Heart left ventricle (tissue), 16 donors: ENCODE measurements around the gene FOSL2. TPM values are rescaled to one million over a fixed set of nuclear protein-coding genes. Genes with fewer than 3 reads are reported as not detected.

ENCODE experiments used
- ATAC-seq, 4 donors: fragments of 200-7000 bp; cut with Tn5 transposase; one replicate each; pipeline ENCODE4 v1.9.1; 2020 to 2022; ENCODE audit warnings: moderate library complexity in 4 of 4, mild to moderate bottlenecking in 3 of 4, moderate number of reproducible peaks in 1 of 4
- DNase-seq, 5 donors: peaks; one replicate each; pipeline ENCODE4 v3.0.0-alpha.2; 2020
- H3K27ac ChIP-seq, 12 donors: fragments of 200-600 bp; sonication (generic) in 4 of 12; one replicate each; pipeline versions ENCODE4 v1.5.0 to v1.8.0; 2016 to 2022; ENCODE audit warnings: mild to moderate bottlenecking in 2 of 12
- H3K27me3 ChIP-seq, 9 donors: fragments of 200-600 bp; sonication (generic) in 2 of 9; one replicate each; pipeline versions ENCODE4 v1.5.1 to v1.8.0; 2016 to 2022; ENCODE audit warnings: mild to moderate bottlenecking in 3 of 9
- H3K36me3 ChIP-seq, 9 donors: fragments of 200-600 bp; sonication (generic) in 2 of 9; one replicate each; pipeline versions ENCODE4 v1.5.0 to v1.8.0; 2018 to 2022; ENCODE audit warnings: mild to moderate bottlenecking in 2 of 9
- H3K4me1 ChIP-seq, 12 donors: fragments of 200-600 bp; sonication (generic) in 4 of 12; one replicate each; pipeline versions ENCODE4 v1.5.0 to v1.8.0; 2016 to 2022; ENCODE audit warnings: mild to moderate bottlenecking in 3 of 12
- H3K4me3 ChIP-seq, 12 donors: fragments of 200-600 bp; sonication (generic) in 4 of 12; one replicate each; pipeline versions ENCODE4 v1.5.0 to v1.8.0; 2017 to 2022; ENCODE audit warnings: mild to moderate bottlenecking in 9 of 12, moderate library complexity in 4 of 12
- H3K9me3 ChIP-seq, 12 donors: fragments of 200-600 bp; sonication (generic) in 4 of 12; one replicate each; pipeline versions ENCODE4 v1.5.0 to v1.8.0; 2016 to 2022; ENCODE audit warnings: mild to moderate bottlenecking in 1 of 12
- CTCF ChIP-seq, 12 donors: fragments of 200-600 bp; sonication (generic) in 4 of 12; IDR thresholded peaks; one replicate each; pipeline versions ENCODE4 v1.5.0 to v1.8.0; 2018 to 2022; ENCODE audit warnings: antibody characterized with exemption in 12 of 12, mild to moderate bottlenecking in 5 of 12
- POLR2A ChIP-seq, 2 donors: fragments of 450-650 bp; IDR thresholded peaks; one replicate each; pipeline ENCODE4 v1.6.1; 2017; ENCODE audit warnings: antibody characterized with exemption in 2 of 2, mild to moderate bottlenecking in 2 of 2, moderate library complexity in 2 of 2
- WGBS, 4 donors: extraction: QIAGEN DNeasy Blood & Tissue Kit in 2 of 4; methylation state at CpG; one replicate each; pipeline versions ENCODE4 v1.1.5 to v1.1.7; 2013 to 2018; 5-methylcytosine and 5-hydroxymethylcytosine counted together
- intact Hi-C, 10 donors: fragments of 100-400 bp; cut with DNase I; formaldehyde crosslinking; loops; one replicate each; pipeline versions ENCODE4 v1.11.1 to v1.14.2; 2022
- polyA plus RNA-seq, 2 donors: library from polyadenylated mRNA; stranded (reverse); fragments of 200-250 nt; gene quantifications; one replicate each; pipeline ENCODE4 v1.2.3, GENCODE V29; 2013
- total RNA-seq, 9 donors: library from RNA; depleted of rRNA in 2 of 9; stranded (reverse); fragments of >200 nt in 2 of 9; fragmentation: NEBNext Ultra II Directional in 3 of 9; extraction: Animal tissue kit (Norgen Biotek cat#: 25700) in 3 of 9; gene quantifications; one replicate each; pipeline versions ENCODE4 v1.1.0 to v1.2.4, GENCODE V29; 2016 to 2023
- donor health status: ischemic (EF 13 %, LVEDD 7.1; RV severe dilation, severe dysfunction).
- donor health status: healthy with polysubstance abuse.
- donor health status: DM: no; HTN: yes; CAD: no.
- donor health status: DM: no; HTN: no; CAD: no.
- donor health status: ischemic (EF 25% LVEDD 6.9; RV normal size, moderate dysfunction).
- donor health status: ischemic (EF 25% LVEDD 5.7; RV mildly dilated, moderate dysfunction).
- donor health status: healthy.
- donor health status: DM: yes; HTN: yes; CAD: no.
- donor health status: ischemic (EF 35%, LVEDD 5.7; RV mildly dilated, moderate dysfunction).
- donor health status: nonischemic (EF 11% LVEDD 7.7; RV severe dilation, severe dysfunction).
- donor health status: DM: yes; HTN: yes; CAD: no.
- donor health status: PGD.
- donor health status: ischemic (EF 29% LVEDD 5.4; RV normal size, mild dysfunction).
- donor health status: nonischemic (EF 23%, LVEDD 6.1; RV moderate dilation, normal function).

Gene FOSL2
- total and polyA plus RNA-seq, 11 donors, result 15.2 to 144 (median 50.2) TPM

- no peaks in the 10 kb centered on the region for H3K9me3 ChIP-seq
- 88 to 97% (median 92%) methylated on average over 3 of the region's 3 CpGs for WGBS, 4 donors
- TF ChIP-seq POLR2A (IDR thresholded peaks at IDR 0.05), result no peak
- no peak for TF ChIP-seq CTCF (IDR thresholded peaks at IDR 0.05)
Measured at GRCh38 chr2:28364610-28365009, 28.0 kb upstream of the FOSL2 start.

GRCh38 chr2:28365158-28365557, 27.5 kb upstream of the FOSL2 start:
- 39 to 62% (median 51%) methylated on average over 8 of the region's 8 CpGs for WGBS, 4 donors
- TF ChIP-seq POLR2A (IDR thresholded peaks at IDR 0.05) (no peak), CTCF (IDR thresholded peaks at IDR 0.05) (no peak)
- Histone ChIP-seq H3K27ac (no peak overlapping the region), H3K4me3 (no peak overlapping the region), H3K36me3 (no peaks in the 10 kb centered on the region), H3K4me1 (peaks cover 0 to 44% (median 10%) of the 10 kb centered on the region in 12 donors), H3K9me3 (no peaks in the 10 kb centered on the region), H3K27me3 (no peaks in the 10 kb centered on the region)
- ATAC-seq (peak in 2 of 4 donors; percentile 27 to 29), DNase-seq (no peak)
- intact Hi-C loops, result no loop called here

More at GRCh38 chr2:28364610-28365009, 28.0 kb upstream of the FOSL2 start:
- H3K27ac ChIP-seq, result no peak overlapping the region
- no peak for ATAC-seq
- intact Hi-C loops, result no loop called here
- no peaks in the 10 kb centered on the region for H3K36me3 ChIP-seq
- H3K27me3 ChIP-seq, result no peaks in the 10 kb centered on the region
- DNase-seq, result no peak
- no peak overlapping the region for H3K4me3 ChIP-seq
- peaks cover 0 to 49% (median 10%) of the 10 kb centered on the region in 12 donors for H3K4me1 ChIP-seq

GRCh38 chr2:28366149-28366495, 26.5 kb upstream of the FOSL2 start:
- TF ChIP-seq CTCF (IDR thresholded peaks at IDR 0.05) (no peak), POLR2A (IDR thresholded peaks at IDR 0.05) (no peak)
- 86 to 97% (median 92%) methylated on average over 9 to 10 of the region's 10 CpGs for WGBS, 4 donors
- H3K27ac ChIP-seq, result peak overlapping the region in 1 of 12 donors; percentile 58
- no peak overlapping the region for H3K4me3 ChIP-seq
- ATAC-seq, result no peak
- H3K27me3 ChIP-seq, result no peaks in the 10 kb centered on the region
- peaks cover 0 to 34% (median 10%) of the 10 kb centered on the region in 12 donors for H3K4me1 ChIP-seq
- no peaks in the 10 kb centered on the region for H3K9me3 ChIP-seq
- no peak for DNase-seq
- no peaks in the 10 kb centered on the region for H3K36me3 ChIP-seq
- intact Hi-C loops, result no loop called here

- intact Hi-C loops, result no loop called here
- no peaks in the 10 kb centered on the region for H3K36me3 ChIP-seq
- H3K4me1 ChIP-seq, result peaks cover 0 to 30% (median 10%) of the 10 kb centered on the region in 12 donors
- WGBS, 4 donors, result 49 to 64% (median 55%) methylated on average over 16 to 19 of the region's 19 CpGs
- peak in 1 of 5 donors; percentile 47 for DNase-seq
- TF ChIP-seq CTCF (IDR thresholded peaks at IDR 0.05) (no peak), POLR2A (IDR thresholded peaks at IDR 0.05) (no peak)
- H3K27ac ChIP-seq, result peak overlapping the region in 2 of 12 donors; percentile 8 to 58
- peak in 3 of 4 donors; percentile 44 to 77 (median 64) for ATAC-seq
- no peaks in the 10 kb centered on the region for H3K27me3 ChIP-seq
- no peaks in the 10 kb centered on the region for H3K9me3 ChIP-seq
- H3K4me3 ChIP-seq, result peak overlapping the region in 1 of 12 donors; percentile 7
Measured at GRCh38 chr2:28366496-28367282, 26.0 kb upstream of the FOSL2 start.
